Stimulated activated CD4-positive, alpha-beta T cell treated with anti-CD3 and anti-CD28 coated beads, Interleukin-15, amount 100 ng/mL, for 24 hours (primary cell): ENCODE measurements around the gene QTRT2.
A peak's percentile ranks its signal among the peaks of the same experiment; 100 is the strongest.

Experiments used
- DNase-seq: peaks from one replicate; pipeline ENCODE4 v3.0.0-alpha.2; 2020

Gene QTRT2

DNA sequence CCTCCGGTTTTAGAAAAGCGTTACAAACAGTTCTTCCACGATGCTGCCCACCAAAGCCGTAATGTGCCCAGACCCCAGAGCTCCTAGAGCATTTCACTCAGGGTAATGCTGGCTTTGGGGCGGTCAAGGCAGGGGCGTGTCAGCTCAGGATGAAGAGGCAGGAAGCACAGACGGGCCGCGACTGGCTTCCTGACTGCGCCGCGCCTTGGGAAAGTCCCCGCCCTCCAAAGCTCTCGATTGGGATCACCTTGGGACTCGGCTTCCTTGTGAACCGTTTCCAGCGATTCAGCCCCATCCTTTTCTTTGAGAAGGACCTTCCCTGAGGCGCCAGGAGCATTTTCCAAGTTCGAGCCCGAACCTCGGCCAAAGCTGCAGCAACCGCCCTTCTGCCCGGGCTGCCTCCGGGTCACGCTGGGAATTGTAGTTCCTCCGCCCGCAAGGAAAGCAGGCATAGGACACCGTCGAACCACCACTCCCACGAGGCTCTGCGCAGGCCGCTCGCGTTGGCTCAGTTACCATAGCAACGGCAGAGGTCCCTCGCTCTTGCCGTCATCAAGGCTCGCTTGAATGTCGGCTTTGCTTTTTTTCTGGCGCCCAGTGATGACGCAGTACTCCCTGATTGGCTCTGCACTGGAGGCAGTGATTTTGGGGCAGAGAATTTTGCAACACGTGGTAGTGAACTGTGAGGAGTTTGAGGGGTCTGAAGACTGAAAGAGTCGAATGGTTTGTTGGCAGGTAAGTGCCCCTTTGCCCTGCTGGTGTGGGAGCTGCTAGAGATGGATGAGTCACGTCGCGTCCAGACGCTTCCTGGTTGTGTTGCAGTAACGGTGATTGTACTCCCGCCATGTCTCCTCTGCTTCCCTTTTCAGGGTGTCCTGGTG lies at the start of gene QTRT2, which contains the start of gene CCDC191:
TSS of gene QTRT2 (plus strand) at position 608 of the 881 bp plus-strand sequence. CDS start 8,521 bp downstream, outside the sequence.
TSS of gene CCDC191 (minus strand) at position 397 of the 881 bp plus-strand sequence. CDS start at position 337, 60 bp downstream.
- DNase-seq = peak; percentile 99

DNA sequence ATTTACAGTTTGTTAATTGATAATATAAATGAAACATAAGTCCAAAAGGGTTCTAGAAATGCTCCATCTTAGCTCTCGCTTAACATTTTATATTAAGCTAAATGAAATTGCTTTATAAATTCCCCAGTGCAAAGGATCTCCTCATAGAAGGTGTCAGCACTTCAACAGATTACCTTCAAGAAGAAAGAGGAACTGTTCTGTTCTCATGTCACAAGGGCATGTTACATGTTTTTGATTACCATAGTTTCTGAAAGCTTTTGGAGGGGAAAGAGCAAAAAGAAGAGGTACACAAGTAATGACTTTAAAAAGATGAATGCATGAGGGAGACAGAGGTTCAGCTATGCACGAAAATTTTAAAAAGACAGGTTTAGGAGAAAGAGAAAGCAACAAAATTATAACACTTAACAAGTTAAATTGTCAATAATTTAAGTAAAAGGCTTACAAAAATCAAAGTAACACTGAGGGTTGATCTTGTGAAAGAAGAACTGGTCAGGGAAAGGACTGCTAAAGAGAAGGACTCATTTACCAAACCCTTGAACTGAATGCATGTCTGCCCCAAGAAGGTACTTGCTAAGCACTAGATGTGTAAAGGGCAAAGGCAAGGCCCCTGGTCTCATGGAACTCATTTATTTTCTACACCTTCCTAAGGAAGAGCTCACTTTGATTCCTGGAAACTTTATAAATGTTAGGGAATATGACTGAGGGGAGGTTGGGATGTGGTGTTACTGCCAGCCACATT lies 45.3 kb upstream of the QTRT2 start:
- DNase-seq = no peak

DNA sequence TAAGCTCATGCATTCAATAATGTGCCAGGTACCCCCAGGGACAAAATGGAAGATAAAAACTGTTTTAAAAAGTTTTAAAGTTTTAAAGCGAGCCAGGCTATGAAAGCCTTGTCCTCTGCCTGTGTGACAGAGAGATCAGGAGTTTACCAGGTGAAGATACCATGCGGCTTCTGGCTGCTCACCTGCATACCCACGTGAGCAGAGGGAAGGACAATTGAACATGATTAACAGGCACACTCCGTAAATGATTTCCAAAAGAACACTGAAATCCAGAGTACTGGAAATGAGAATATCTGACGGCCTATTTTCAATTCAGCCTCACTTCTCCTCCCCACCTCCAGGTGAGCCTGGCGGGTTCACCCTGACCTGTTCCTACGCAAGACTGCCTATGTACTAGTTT lies 42.3 kb upstream of the QTRT2 start:
- no peak for DNase-seq

DNA sequence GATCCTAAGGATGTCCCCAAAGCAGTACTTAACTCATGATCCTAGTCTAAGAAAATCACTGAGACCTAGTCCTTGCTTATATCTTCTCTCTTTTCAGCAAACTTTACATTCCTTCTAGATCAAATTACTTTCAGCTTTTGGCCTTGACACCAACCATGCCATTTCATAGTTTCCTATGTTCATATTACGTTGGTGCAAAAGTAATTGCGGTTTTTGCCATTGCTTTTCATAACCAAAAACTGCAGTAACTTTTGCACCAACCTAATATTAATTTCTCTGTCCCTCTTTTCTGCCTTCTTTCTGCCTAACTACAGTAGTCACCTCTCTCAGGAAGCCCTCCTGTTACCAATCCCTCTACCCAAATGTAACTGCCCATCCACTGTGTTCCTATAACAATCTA lies 37.1 kb upstream of the QTRT2 start:
- no peak for DNase-seq

DNA sequence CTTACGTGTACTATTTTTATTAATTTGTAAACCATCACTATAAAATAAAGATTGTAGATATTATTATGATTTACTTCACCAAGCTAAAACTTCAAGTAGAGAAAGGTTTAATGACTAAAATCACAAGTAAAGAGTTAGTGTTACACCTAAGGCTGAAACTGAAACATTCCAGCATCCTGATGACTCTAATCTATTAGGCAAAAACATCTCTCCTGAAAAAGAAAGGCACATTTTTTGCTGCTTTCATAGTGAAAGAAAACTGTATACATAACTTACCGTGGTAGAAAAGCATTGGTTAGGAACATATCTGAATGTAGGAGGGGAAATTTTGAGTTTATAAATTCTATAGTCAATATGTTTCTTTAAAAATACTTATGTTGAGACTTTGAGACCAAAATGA lies 35.6 kb upstream of the QTRT2 start:
- DNase-seq = no peak

DNA sequence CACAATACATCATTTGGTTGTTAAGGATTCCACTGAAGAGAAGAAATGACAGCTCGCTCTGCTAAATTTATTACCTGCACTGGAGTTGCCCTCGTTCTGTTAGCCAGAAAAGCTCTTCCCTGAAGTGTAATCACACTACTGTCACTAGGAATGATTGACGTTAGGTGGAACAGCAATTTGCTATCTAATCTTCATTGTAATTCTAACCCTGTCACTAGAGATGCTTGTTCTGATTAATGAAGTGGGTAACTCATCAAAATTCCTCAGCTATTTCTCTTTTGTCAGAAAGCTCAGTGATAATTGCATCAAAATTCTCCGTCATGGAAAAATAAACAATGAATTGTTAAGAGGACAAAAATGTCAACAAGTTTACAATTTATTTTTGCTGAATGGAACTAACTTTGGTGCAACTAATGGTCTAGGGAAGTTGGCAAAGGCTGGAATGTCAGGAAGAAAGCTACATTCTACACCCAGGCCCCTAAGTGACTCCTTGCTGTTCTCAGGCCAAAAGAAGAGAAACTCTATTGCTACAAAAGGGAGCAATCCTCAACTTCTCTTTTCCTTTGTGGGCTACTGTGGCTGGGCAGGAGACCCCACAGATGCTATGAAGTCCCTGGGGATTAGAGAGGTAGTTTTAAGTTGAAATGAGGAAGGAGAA lies 34.3 kb upstream of the QTRT2 start:
- DNase-seq = no peak

DNA sequence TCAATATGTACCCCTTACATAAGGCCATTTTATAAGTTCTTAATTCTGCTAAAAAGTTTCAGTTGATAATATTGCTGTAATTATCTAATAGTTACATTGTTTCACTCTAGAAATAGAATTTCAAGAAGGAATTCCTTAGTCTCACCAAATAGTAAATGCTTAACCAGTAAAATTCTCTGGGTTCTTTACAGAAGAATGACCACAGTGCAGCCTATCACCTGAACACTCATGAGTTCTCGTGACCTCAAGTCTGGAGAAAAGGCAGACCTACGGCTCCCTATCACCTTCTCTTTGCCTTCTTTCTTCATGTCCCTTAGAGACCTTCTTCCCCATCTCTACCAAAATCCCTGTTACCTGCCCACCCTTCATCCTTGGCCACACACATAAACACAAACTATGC lies 31.1 kb upstream of the QTRT2 start:
- DNase-seq = no peak

DNA sequence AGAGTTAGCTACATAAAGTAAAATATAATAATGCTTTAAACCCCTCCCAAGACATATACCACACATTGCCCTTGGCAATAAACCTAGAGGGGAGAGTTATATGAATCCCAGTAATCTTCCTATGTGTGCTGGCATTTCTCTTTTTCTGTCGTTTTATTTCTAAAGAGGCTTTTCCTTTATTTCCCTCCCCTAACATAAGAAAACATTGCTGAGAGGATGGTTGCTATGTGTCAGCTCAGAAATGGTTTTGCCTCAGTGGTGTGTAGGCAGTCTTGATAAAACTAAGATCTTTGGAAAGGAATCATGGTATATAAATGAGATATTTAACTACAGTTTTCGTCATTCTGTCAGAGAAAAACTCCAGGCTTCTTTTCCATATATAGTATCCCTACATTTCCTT lies 30.2 kb upstream of the QTRT2 start:
- no peak for DNase-seq

DNA sequence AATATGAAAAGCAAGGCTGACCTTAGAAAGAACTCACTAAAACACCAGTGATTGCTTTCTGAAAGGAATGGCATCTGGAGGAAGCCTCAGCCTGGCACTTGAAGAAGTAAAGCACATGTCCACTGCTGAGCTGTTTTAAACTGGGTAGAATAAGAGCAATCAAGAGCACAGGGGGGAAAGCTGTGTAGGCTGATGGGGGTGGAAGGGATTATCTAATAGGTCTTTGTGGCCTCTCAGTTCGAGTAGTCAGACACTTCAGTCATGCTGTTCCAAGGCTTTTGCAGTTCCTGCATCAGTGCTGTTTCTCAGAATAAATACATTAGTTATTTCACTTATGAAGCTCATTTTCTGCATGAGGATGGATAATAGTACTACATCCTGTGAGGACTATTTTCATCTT lies 22.8 kb upstream of the QTRT2 start:
- DNase-seq = no peak

DNA sequence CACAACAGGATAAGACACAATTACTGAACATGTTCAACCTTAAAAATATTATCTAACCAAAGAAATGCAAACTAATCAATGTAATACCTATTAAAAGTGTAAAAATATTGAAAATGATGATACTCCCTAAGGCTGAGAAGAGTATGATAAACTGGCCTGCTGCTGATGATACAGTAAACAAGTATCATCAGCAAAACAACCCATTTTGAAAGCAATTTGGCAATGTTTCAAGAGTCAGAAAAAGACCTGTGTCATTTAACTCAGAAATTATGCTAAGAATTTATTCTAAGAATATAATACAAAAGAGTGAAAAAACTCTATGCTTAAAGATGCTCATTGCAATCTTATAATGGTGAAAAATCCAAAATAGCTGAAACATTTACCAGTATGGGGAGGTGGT lies 22.3 kb upstream of the QTRT2 start:
- DNase-seq = no peak

DNA sequence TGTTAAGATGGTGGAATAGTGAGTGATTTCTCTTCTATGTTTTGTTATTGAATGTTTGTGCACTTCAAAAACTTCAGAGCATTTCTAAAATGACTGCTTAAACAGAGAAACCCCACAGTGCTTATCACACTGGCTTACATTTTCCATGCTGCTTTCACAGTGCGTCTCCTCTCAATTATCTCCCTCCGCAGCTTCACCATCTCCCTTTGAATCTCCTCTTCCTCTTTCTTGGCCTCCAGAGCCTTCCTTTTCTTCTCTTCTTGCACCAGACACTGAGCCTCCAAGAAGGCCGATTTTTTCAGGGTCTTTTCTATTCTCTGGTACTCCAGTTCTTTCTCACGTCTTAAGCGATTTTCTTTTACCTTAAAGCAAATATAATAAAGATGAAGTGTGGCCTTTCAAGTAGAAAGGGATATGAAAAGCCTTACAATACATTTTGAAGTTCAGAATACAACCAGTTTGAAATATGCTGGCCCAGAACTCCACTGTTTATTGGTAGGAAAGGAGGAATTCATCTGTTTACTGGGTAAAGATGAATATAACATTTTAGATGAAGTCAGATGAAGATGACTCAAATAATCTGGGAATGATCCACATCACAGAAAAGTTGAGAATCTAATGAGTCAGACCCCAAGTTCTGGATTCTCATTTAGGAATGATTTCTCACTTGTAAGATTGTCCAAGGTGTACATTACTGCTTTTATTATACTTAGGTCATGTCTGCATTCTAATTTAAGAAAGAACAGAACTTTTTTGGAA lies 21.6 kb upstream of the QTRT2 start:
- no peak for DNase-seq

DNA sequence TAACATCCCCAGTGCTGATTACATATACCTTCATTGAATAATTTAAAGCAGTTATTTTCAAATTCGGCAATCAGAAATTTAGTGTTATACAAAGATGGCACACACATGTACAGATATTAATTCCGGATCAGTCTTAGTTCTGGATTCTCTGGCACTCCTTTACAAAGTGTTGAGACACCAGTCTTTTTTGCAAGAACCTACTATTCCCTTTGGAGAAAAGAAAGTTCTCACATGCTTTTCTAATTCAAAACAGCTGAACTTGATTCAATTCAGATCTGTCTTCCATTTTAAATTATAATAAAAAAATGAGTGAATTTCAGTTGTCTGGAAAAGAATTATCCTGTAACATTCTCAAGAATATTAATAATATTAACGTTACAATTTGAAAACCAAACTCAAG lies 20.6 kb upstream of the QTRT2 start:
- no peak for DNase-seq

DNA sequence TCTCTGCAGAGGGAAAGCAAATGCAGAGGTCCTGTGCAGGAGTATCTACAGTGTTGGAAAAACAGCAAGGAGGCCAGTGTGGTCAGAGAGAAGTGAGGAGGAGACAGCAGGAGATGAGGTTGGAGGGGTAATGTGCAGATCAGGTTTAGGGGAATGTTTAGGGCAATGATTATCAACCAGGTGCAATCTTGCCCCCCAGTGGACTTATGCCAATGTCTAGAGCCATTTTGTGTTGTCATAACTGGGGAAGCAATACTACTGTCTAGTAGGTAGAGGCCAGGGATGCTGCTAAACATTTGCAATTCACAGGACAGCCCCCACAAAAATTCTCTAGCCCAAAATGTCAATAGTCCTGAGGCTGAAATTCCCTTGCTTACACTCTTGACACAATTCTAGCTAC lies 13.3 kb upstream of the QTRT2 start:
- DNase-seq = no peak

DNA sequence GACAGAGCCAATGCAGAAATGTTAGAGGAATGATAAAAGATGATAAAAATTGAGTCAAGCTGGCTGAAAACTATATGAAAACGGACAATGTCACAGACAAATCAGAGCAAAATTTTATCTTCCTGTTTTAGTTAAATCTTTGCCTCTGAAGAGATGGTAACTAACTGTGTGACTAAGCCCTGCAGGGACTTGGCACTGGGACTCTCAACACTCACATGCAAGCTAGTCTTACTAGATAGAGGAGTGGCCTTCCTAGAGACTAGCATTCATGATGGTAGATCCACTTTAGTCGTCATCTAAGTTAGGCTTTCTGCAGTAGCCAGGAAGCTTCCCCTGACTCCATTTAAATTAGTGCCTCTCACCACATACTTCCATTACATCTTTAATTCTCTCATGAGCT lies 4.3 kb upstream of the QTRT2 start:
- DNase-seq = no peak

DNA sequence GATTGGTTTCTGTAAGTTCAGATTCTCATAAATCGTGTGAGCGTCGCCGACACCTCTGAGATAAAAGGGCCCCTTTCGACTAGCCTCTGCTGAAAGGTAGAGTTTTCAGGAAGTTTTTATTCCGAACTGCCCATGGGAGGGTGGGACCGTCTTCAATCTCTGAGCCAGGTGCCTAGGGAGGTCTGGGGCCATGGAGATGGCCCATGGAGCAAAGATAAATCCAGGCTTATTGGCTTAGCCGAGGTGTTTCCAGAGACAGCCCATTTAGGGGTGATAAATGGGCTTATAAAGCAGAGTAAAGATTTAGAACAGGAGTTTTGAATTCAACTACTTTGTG lies 442 bp downstream of the QTRT2 start:
- DNase-seq = no peak

DNA sequence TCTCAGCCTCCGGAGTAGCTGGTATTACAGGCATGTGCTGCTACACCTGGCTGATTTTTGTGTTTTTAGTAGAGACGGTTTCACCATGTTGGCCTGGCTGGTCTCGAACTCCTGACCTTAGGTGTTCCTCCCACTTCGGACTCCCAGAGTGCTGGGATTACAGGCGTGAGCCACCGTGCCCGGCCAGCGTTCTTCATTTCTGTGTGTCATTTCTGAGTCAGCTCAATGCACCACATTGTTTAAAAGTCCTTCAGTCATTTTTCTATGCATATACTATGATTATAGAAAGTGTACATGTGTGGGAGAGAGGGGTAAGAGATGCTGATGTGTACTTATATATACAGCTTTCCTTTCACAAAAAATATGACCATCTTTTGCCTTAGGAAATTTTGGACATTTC lies 2.1 kb downstream of the QTRT2 start:
- no peak for DNase-seq

DNA sequence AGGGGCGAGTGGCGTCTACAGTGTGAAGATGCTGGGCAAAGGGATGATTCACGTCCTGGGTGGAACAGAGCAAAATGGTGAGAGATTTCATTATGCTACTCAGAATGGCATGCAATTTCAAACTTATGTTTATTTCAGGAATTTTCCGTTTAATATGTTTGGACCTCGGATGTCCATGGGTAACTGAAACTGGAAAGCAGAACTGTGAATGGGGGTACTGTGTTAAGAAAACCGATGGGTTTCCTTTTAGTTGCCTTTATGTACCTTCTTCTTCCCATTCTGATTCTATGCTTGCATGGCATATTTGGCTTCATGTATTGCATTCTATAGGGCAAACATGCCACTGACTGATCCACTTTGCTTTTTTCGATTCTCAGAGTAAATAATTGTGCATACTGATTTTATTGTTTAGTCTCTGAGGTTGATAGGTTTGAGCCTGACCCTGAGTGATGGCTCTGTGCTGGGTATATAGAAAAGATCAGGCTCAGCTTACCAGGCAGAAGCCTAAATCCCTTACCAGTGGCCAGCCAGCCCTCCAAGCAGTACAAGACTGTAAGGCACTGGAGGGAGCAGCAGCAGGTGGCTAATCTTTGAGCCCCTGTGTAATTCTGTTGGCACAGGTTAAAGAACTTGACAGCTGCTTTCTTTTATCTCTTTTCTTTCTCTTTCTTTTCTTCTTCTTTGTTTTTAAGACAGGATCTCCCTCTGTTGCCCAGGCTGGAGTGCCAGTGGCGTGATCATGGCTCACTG lies 4.5 kb downstream of the QTRT2 start:
- no peak for DNase-seq

DNA sequence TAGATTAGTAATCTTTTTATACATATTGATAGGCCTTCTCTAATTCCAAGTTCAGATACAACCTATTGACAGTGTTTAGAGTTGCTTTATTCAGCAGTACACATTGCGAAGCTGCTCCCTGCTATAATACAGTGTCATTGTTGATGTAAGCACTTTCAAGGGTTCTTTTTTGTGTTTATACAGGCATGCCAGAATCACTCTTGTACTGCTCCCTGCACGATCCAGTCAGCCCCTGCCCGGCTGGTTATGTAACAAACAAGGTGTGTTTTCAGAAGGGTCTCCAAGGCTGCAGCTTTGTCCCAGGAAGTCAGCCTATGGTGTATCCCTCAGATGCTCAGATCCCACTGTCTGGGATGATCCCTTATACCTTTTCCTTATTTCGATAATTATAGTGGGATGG lies 11.3 kb downstream of the QTRT2 start:
- no peak for DNase-seq

DNA sequence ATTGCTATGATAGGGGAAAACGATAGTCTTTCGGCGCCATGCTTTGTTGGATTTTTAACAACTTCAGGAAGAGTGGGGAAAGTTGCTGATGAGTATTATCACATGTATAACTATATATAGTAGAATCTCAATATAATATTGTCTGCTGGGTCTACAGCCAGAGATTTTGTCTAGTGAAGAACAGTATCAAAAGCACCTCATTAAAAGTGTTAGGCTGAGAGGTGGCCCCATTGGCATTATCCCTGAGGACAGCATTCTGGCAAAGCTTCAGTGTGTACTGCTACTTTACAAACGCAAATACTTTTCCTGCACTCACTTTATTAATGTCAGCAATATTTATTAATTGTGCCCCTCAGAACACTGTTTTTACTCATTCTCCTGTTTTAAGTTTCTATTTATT lies 11.8 kb downstream of the QTRT2 start:
- no peak for DNase-seq

DNA sequence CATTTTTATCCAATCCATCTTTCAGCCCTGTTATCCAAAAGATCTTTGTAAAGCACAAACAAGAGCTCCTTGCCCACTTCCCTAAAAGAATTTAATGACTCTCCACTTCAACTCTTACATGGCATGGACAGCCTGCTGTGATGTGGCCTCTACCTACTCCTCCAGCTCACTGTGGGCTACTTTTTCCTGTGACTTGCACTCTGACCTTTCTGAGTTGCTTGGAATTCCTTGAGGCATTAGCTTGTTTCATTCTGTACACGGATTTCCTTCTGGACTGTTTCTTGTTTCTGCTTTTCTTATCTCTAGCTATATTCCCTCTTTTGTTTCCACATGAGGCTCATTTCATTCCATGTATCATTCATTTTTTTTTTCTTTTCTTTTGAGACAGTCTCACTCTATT lies 15.2 kb downstream of the QTRT2 start:
- no peak for DNase-seq

DNA sequence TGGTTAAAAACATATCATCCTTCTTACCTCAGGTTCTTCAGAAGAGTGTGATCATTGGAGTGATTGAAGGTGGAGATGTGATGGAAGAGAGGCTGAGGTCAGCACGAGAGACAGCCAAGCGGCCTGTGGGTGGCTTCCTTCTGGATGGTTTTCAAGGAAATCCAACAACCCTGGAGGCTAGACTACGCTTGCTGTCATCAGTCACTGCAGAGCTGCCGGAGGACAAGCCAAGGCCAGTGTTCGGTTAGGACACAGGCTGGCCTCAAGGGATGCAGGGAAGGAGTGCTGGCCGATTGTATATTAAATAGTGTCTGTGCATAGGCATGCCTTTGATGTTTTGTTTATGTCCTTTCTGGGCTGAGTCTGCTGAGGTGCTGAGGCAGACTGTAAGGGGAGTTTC lies 20.2 kb downstream of the QTRT2 start:
- DNase-seq = no peak

DNA sequence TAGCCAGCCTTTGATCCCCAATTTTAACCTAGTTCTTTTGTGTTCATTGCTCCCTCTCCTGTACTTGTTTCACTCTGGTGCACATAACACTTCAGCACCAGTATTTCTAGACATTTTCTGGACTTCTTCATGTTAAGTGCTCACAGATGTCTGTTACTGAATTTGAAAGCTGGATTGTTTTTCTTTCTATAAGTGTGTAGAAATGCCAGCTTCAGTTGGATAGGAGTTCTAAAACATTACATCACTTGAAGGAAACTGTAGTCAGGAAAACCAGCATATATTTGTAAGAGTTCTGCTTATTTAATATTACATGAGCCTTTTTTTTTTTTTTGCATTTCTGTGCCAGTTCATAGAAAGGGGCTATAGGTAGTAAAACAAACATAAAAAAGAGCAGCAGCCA lies 21.6 kb downstream of the QTRT2 start:
- no peak for DNase-seq
